ENCODE data around the gene ATP6V0C.

DNA sequence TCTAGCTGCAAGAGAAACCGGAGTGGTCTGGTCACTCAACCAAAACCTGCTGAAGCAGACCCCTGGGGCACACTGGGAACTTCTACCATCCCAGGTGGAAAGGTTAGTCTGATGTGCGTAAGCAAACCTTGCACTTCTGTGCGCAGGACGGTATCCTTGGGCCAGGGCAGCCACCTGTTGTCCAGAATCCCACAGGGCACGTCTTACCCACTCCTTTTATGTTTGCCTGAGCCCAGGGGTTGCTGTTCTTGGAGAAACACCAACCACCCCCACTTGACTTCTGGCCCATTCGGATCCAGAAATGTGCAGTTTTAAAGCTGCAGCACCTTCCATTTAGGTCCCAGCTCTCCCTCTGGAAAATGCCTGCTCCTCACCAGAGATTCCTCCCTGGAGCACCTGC lies 20.1 kb upstream of the ATP6V0C start:
- TF ChIP-seq, protein P1, sequence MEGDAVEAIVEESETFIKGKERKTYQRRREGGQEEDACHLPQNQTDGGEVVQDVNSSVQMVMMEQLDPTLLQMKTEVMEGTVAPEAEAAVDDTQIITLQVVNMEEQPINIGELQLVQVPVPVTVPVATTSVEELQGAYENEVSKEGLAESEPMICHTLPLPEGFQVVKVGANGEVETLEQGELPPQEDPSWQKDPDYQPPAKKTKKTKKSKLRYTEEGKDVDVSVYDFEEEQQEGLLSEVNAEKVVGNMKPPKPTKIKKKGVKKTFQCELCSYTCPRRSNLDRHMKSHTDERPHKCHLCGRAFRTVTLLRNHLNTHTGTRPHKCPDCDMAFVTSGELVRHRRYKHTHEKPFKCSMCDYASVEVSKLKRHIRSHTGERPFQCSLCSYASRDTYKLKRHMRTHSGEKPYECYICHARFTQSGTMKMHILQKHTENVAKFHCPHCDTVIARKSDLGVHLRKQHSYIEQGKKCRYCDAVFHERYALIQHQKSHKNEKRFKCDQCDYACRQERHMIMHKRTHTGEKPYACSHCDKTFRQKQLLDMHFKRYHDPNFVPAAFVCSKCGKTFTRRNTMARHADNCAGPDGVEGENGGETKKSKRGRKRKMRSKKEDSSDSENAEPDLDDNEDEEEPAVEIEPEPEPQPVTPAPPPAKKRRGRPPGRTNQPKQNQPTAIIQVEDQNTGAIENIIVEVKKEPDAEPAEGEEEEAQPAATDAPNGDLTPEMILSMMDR (IDR thresholded peaks at IDR 0.05): no peak
- no peak for TF ChIP-seq POLR2AphosphoS5 (IDR thresholded peaks at IDR 0.05)
- no peak for TF ChIP-seq POLR2A (IDR thresholded peaks at IDR 0.05)

All from breast epithelium (tissue), 3 donors.